ENCODE measurements around the gene KHNYN.

Gene KHNYN

DNA sequence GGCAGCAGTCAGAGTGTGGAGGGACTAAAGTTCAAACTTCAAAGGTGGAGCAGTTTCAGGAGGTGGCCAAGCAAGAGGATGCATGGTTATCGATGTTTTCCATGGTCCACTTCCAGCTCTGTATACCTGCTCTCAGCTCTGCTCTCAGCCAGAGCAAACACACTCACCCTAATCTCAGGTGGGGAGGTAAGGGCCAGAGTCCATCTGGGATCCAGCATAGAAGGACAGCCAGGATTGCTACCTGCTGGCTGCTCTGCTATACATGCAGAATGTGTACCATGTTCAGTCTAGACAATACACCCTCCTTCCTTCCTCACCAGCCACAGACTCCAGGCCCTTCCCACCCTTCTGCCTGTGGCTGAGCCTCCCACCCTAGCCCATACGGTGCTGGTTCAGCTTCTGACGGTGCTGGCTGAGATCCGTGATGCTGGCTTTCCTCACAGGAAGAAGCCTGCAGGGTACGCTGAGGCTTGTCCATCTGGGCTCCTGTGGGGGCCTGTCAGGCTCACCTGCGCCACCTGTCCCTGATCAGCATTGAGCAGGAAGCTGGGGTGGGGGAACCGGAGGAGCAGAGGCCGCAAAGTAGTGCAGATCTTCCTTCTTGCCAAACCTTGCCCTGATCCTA lies 2.7 kb upstream of the KHNYN start:
- H3K27ac ChIP-seq: no peak overlapping the region
- TF ChIP-seq, protein P1, sequence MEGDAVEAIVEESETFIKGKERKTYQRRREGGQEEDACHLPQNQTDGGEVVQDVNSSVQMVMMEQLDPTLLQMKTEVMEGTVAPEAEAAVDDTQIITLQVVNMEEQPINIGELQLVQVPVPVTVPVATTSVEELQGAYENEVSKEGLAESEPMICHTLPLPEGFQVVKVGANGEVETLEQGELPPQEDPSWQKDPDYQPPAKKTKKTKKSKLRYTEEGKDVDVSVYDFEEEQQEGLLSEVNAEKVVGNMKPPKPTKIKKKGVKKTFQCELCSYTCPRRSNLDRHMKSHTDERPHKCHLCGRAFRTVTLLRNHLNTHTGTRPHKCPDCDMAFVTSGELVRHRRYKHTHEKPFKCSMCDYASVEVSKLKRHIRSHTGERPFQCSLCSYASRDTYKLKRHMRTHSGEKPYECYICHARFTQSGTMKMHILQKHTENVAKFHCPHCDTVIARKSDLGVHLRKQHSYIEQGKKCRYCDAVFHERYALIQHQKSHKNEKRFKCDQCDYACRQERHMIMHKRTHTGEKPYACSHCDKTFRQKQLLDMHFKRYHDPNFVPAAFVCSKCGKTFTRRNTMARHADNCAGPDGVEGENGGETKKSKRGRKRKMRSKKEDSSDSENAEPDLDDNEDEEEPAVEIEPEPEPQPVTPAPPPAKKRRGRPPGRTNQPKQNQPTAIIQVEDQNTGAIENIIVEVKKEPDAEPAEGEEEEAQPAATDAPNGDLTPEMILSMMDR (conservative IDR thresholded peaks at IDR 0.05): no peak
- no peak for TF ChIP-seq ZFX (IDR thresholded peaks at IDR 0.05)

DNA sequence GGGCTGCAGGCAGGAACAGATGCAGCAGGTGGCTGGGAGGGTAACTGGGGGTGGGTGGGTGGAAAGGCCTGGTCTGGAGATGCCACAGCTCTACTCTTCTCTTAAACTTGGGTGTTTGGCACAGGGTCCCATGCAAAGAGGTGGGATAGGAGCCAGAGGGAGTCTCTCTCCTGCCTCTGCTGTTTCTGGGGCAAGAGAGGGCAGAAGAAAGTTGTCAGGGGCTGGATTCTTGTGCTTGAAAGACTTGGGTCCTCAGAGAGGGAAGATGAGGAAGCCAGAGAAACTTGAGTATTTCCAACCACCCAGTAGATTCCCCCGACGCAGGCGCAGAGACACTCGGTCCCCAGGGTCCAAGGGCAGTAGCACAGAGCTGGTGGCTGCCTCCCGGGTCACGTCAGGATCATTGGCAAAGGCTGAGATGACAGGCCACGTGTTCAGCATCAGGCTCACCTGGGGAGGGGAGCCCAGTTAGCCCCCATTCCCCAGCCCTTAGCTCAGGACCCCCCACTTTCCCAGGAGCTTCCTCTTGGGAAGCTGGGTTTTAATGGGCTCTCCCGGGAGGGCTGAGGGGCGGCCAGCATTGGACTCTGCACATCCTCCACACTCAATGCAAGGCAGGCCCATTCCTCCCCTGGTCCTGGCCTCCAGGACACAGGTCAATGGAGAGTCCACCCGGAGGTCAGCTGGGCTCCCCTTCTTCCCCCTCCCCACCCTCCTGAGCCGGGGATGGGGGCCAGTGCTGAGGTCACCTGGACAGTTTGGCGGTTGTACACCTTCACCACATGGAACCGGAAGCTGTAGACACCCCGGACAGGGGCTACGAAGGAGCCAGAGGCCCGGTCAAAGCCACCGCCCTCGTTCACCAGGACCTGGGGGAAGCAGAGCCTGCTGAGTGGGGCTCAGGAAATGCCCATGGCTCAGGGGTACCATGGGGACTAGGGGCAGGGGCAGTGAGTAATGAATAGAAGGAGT lies 1.9 kb upstream of the KHNYN start:
- TF ChIP-seq ZFX (IDR thresholded peaks at IDR 0.05): no peak
- TF ChIP-seq, protein P1 (conservative IDR thresholded peaks at IDR 0.05): no peak
- H3K27ac ChIP-seq: no peak overlapping the region

DNA sequence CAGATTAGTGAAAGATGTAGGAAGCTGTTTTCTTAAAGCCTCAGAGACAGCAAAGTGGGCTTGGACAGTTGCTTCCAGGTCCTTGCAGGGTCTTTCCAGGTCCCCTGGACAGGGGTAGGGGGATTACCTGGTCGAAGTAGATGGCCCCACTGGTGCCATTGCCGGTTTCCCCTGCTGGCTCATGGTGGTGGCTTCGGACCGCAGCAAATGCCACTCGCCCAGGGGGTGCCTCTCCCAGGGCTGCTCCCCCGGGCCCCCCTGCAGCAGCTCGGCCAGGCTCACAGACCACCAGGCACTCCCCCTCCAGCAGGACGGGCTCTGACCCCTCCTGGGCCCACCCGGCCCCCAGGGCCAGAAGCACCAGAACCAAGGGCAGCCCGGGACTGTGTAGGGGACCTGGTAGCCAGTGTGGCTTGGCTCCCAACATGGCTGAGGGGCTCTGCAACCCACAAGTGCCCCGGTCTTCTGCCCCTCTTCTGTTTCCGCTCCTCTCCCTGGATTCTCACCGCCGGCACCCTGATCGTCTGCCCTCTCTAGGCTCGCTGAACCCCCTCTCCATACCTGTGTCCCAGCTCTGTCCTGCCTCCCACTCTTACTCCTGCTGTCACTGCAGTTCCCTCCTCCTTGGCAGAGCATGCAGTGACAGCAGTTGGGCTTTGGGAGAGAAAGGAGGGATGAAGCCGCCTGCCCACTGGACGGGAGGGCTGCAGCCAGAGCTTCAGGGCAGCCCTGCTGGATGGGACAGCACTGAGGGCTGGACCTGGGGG lies 943 bp upstream of the KHNYN start:
- H3K27ac ChIP-seq: peak overlapping the region; percentile 74
- no peak for TF ChIP-seq ZFX (IDR thresholded peaks at IDR 0.05)
- TF ChIP-seq, protein P1 (conservative IDR thresholded peaks at IDR 0.05): no peak

DNA sequence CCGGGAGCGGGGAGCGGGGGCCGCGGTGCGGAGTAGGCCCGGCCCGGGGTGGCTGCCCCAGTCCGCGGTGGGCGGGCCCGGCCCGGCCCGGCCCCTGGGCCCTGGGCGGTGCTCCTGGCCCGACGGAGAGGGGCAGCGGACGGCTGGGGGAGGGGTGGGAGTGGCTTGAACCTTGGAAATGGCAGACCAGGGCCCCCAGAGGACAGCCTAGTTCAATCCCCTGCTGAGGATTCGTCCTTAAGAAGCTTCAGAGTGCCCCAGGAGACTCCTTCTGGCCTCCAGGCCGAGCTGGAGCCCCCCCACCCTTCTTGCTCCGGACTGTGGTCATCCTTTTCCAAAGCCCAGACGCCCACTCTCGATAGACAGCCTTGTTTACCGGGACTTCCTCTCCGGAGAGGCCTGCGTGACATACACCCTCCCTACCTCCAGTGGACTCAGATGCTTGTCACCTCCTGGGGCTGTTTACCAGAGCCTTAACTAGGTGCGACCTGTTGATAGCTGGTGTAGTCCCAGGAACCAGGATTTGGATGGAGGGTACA lies 458 bp downstream of the KHNYN start:
- TF ChIP-seq ZFX (IDR thresholded peaks at IDR 0.05): peak; percentile 44
- TF ChIP-seq, protein P1 (conservative IDR thresholded peaks at IDR 0.05): no peak
- H3K27ac ChIP-seq: peak overlapping the region; percentile 74

DNA sequence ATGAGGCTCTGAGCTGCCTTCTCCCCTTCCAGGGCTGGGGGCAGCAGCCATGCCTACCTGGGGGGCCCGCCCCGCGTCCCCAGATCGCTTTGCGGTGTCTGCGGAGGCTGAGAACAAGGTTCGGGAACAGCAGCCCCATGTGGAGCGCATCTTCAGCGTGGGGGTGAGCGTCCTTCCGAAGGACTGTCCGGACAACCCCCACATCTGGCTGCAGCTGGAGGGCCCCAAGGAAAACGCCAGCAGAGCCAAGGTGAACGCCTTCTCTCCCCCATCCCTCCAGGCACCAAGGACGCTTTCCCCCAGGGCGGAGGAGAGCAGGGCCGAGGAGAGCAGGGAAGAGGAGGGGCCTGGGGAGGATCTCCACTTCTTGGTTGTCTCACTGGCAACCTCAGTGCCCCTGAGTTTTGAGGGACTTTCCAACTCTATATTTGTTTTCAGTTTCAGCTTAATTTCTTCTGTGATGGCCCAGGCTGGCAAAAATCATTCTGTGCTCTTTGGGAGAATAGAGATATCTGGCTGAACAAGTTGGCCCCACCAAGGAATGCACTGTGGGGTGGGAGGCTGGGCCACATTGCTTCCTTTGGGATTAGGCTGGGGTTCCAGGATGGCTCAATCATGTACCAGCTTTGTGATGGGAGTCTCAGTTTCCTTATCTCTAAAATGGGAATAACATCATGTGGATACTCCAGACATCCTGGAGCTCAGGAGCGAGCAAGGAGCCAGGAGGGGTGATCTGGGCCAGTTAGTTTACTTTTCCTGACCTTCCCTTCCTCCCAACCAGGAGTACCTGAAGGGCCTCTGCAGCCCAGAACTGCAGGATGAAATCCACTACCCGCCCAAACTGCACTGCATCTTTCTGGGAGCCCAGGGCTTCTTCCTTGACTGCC lies 1.2 kb downstream of the KHNYN start:
- H3K27ac ChIP-seq: peak overlapping the region; percentile 74
- TF ChIP-seq ZFX (IDR thresholded peaks at IDR 0.05): no peak
- TF ChIP-seq, protein P1 (conservative IDR thresholded peaks at IDR 0.05): no peak

DNA sequence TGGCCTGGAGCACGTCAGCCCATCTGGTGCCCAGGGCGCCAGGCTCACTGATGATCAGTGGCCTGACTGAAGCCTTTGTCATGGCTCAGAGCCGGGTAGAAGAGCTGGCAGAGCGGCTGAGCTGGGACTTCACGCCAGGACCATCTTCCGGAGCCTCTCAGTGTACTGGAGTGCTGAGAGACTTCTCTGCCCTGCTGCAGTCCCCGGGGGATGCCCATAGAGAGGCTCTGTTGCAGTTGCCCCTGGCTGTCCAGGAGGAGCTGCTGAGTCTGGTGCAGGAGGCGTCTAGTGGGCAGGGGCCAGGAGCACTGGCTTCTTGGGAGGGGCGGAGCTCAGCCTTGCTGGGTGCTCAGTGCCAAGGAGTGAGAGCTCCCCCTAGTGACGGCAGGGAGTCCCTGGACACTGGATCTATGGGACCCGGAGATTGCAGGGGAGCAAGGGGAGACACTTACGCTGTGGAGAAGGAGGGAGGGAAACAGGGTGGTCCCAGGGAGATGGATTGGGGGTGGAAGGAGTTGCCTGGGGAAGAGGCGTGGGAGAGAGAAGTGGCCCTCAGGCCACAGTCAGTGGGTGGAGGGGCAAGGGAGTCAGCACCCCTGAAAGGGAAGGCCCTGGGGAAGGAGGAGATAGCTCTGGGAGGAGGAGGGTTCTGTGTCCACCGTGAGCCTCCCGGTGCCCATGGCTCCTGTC lies 2.0 kb downstream of the KHNYN start:
- no peak for TF ChIP-seq ZFX (IDR thresholded peaks at IDR 0.05)
- TF ChIP-seq, protein P1 (conservative IDR thresholded peaks at IDR 0.05): peak; percentile 91
- peak overlapping the region; percentile 74; the same call in 1 of the 2 replicates for H3K27ac ChIP-seq

Data from C4-2B (cell line).